NCI-H345 (cell line): ENCODE results near the gene THOC6.
A peak's percentile ranks its signal among the peaks of the same experiment; 100 is the strongest.
"Not testable (repeated sequence)": the region's sequence is repeated elsewhere in the genome, so short reads cannot be mapped to it uniquely, and the experiment has no call there.

Experiments
- DNase-seq: peaks from one replicate; lab custom pipeline; 2025; lab: John Stamatoyannopoulos, UW

Gene THOC6

DNA sequence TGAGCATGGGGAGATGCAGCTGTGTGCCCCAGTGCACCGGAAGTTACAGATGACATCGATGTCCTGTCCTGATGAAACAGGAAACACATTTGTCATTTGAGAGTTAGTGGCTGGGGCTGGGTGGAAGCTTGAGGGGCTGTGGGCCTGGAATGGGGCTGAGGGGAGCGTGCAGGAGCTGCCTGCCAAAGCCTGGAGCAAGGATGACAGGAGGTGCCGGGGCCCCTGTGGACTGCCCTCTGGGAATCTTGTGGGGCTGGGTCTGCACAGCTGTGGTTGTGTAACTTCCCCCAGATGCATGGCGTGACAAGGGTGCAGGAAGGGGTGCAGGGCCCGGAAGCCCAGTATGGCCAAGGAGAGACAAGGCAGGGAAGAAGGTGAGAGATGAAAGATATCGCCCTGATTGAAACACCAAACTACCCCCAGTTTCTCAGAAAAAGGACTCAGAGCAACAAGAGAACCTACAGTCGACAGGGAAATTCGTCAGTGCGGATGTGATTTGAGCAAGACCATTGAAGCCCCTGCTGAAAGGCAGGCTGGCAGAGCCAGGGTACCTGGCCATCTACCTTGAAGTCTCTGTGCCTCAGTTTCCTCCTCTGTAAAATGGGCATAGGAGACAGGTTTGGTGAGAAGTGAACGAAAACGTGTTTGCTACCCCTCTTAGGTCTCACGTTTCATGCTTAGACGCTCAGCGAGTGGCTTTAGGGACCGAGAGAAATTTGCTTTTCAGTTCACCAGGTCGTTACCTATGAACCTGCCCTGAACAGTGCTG, 31.3 kb downstream of the THOC6 start:
- DNase-seq = no peak

DNA sequence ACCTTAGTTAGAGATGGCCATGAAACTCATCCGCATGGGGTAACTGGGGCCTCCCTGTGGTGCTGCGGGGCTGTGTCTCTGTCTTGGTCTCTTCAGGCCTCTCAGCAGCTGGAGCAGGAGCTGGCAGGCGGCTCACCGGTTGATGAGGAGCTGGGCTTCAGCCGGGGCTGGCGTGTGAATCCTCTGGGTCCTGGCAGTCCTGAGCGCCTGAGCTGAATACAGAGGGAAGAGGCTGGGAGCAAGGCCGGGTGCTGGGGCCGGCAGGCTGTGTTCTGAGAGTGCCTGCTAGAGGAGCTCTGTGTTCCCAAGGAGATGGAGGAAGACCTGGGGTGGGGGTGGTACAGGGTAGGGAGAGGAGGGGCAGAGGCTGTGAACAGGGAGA, 31.9 kb downstream of the THOC6 start:
- DNase-seq = not testable (repeated sequence)

GRCh38 chr16:3056336-3057180, 32.7 kb downstream of the THOC6 start:
- no peak for DNase-seq

DNA sequence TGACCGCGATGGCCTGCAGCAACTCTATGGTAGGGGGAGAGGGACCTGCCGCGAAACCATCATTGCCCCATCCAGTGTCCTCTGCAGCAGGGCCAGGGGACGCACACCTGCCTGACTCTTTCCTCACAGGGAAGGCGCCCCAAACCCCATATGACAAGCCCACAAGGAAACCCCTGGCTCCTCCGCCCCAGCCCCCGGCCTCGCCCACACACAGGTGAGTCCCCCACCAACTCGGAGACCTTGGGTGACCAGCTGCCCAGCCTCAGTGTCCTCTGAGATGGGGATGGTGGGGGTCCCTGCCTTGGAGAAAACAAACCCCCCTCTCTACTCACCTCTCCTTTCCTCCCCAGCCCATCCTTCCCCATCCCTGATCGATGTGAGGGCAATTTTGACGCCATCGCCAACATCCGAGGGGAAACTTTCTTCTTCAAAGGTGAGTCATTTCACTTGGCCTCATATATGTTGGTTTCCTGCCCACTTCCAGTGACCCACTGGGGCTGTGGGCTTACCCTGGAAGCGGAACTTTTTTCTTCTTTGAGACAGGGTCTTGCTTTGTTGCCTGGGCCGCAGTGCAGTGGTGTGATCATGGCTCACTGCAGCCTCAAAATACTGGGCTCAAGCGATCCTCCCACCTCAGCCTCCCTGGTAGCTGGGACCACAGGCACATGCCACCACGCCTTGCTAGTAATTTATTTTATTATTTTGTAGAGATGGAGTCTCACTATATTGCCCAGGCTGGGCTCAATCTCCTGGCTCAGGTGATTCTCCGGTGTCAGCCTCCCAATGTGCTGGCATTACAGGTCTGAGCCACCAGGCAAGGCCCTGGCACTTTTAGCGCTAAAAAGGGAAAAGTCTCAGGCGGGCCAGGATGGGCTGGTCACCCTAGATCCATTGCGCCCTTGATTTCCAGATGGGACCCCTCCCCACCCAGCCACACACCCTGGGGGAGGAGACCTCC, 33.6 kb downstream of the THOC6 start:
- DNase-seq = no peak

- DNase-seq = peak; percentile 30
These were observed 34.5 kb downstream of the THOC6 start for GRCh38 chr16:3058139-3059030.

DNA sequence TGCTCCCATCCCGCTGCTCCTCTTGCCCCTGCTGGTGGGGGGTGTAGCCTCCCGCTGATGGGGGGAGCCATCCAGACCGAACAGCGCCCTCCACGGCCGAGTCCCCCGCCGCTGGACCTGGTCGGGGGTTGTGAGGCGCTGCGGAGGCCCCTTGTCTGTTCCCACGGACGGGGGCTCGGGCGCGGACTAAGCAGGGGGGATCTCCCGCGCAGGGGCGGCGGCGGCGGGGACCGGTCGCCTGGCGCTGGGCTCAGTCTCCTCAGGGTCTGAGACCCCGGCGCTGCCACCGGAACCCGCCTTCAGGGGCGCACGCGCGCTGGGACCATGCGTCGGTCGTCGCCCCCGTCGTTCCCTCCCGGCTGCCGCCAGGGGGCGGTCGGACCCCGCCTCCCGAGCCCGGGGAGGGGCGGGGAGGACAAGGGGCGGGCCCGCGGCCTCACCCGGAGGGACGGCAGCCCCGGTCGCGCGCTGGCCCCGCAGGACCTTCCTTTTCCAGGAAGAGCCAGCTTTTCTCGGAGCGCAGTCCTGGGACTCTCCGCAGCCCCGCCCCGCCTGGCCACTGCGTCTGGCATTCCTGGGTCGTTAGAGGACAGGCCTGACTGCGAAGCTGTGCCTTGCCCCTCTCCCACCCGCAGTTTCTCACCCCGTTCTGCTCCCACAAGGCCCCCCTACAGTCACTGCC, 35.3 kb downstream of the THOC6 start:
- DNase-seq = peak; percentile 84

DNA sequence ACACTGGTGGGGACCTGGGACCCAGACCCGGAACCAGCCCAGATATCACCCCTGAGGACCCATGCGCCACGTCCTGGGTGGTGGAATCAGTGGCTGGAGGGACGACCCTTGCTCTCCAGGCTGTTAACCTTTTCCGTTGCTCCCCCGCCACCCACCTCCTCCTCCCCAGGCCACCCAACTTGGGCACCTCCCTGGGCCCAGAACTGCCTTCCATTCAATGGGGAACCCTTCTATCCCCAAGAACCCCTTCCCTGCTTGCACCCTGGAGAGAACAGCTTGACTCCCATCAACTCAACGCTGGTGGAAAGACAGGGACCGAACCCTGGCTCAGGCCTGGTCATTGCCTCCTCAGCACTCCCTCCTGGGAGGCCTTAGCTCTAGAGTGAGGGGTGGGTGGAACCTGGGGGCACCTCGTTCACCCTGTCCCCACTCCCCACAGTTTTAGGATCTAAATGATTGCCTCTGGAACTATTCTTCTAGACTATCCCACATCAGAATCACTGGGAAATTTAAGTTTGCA, 35.9 kb downstream of the THOC6 start:
- DNase-seq = no peak

DNA sequence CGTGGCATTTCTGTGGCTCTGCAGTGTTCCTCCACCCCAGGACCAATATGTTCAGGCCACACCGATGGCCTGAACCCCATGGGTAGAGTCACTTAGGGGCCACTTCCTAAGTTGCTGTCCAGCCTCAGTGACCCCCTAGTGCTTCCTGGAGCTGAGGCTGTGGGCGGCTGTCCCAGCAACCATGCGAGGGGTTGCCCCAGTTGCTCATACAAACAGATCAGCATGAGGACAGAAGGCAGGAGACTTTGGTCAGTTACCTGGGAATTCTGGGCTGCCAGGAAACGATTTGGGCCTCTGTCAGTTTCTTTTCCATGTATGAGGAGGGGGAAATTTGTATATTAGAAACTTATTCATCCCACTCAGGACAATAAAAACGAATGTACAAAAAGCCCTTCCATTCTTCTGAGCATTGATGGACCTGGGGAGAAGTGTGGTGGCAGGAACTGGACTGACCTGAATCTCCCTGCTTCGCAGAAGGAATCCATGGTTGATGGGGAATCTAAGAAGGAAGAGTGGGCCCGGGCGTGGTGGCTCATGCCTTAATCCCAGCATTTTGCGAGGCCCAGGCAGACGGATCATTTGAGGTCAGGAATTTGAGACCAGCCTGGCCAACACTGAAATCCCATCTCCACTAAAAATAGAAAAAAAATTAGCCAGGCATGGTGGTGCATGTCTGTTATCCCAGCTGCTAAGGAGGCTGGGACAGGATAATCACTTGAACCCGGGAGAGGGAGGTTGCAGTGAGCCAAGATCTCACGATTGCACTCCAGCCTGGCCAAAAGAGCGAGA, 36.7 kb downstream of the THOC6 start:
- DNase-seq = no peak

- no peak for DNase-seq
These were observed 38.7 kb downstream of the THOC6 start for GRCh38 chr16:3062553-3062952.

GRCh38 chr16:3063625-3064386, 40.0 kb downstream of the THOC6 start:
- no peak for DNase-seq

GRCh38 chr16:3065069-3065741, 41.4 kb downstream of the THOC6 start, which contains the start of gene IL32:
IL32 (plus strand) TSS chr16:3065640; CDS start chr16:3065812, 172 bp downstream.
- no peak for DNase-seq

- no peak for DNase-seq
These were observed 42.1 kb downstream of the THOC6 start for GRCh38 chr16:3065742-3066439.

DNA sequence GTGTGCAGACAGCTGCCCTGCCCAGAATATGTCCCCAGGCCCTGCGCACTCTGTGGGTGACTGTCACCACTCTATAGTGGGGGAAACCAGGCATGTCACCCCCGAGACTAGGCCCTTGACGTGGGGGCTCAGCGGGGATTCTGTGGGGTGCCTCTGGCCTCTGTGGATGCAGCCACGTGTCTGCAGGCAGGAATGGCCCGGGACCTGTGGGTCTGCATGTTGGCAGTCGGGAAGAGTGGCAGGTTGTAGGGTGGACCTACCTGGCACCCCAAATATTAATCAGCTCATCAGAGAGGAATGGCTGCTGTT, 42.6 kb downstream of the THOC6 start:
- DNase-seq = no peak

GRCh38 chr16:3068487-3068886, 44.7 kb downstream of the THOC6 start:
- DNase-seq = no peak

- DNase-seq = not testable (repeated sequence)
These were observed 45.3 kb downstream of the THOC6 start for GRCh38 chr16:3069146-3069545.

DNA sequence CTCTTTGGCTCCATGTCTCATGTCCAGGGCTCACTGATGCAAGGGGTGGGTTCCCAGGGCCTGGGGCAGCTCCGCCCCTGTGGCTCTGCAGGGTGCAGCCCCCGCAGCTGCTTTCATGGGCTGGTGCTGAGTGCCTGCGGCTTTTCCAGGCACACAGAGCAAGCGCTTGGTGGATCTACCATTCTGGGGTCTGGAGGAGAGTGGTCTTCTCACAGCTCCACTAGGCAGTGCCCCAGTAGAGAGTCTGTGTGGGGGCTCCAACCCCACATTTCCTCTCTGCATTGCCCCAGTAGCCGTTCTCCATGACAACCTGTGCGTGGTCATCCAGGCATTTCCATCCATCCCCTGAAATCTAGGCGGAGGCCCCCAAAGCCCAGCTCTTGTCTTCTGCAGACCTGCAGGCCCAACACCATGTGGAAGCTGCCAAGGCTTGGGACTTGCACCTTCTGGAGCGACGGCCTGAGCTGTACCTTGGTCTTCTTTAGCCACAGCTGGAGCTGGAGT, 46.8 kb downstream of the THOC6 start:
- DNase-seq = no peak

- DNase-seq = no peak
These were observed 47.8 kb downstream of the THOC6 start for GRCh38 chr16:3071655-3072054.
